ENCODE results near the gene CNTN1.

DNA sequence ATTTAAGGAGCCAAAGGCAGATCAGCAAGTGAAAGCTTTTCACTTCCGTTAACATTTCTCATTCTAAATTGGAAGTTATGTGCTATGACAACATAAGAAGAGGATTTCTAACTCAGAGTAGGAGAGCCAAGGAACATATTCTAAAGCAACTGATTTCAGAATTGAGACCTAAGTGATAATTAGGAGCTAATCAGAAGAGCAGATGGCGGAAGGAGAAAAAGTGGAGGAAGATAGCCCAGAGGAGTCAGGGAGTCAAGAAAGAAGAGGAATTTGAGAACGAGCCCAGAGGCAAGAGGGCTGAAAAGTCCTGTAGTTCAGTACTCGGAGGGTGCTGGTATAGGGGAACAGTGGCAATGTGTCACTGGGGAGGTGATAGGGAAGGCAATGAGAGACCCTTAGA lies 162.4 kb downstream of the CNTN1 start:
- no peak for TF ChIP-seq POLR2A (conservative IDR thresholded peaks at IDR 0.05)
- no peak for TF ChIP-seq NFE2L1 (tag; IDR thresholded peaks at IDR 0.05; ENCODE audit: borderline replicate concordance, low read depth)
- no peak for TF ChIP-seq ATF2 (CRISPR knock-in tag; IDR thresholded peaks at IDR 0.05)
- TF ChIP-seq GATA2 (CRISPR knock-in tag; IDR thresholded peaks at IDR 0.05), result no peak
- no peak for TF ChIP-seq EZH2 (IDR thresholded peaks at IDR 0.05; ENCODE audit: borderline replicate concordance, low read depth, low read length)
- no peak for TF ChIP-seq FOXJ2 (tag; IDR thresholded peaks at IDR 0.05)
- no peak for TF ChIP-seq POLR2AphosphoS2 (IDR thresholded peaks at IDR 0.05; ENCODE audit: low read length)
- no peak for TF ChIP-seq CREM (IDR thresholded peaks at IDR 0.05; ENCODE audit: low read depth)
- no peak for TF ChIP-seq HDGF (IDR thresholded peaks at IDR 0.05)
- TF ChIP-seq ZNF232 (CRISPR knock-in tag; IDR thresholded peaks at IDR 0.05), result no peak
- TF ChIP-seq HNRNPL (IDR thresholded peaks at IDR 0.05; ENCODE audit: low read depth, low read length), result no peak
- TF ChIP-seq ZBTB33 (CRISPR knock-in tag; IDR thresholded peaks at IDR 0.05), result no peak
